Measurements from ENCODE around the gene ENPP5. TPM values are rescaled to one million over a fixed set of nuclear protein-coding genes. Genes with fewer than 3 reads are reported as not detected.

The ENPP5 gene
- total and polyA plus RNA-seq, 2 donors (not counting 1 experiment from before 2014, with no cell fraction given) = 1.4 to 2.5 TPM

- no peak for DNase-seq (ENCODE audit: low read depth in 2 of 2)
Measured at GRCh38 chr6:46215213-46215612, 44.4 kb upstream of the ENPP5 start.

GRCh38 chr6:46211917-46212316 lies 41.1 kb upstream of the ENPP5 start:
- TF ChIP-seq EZH2 (IDR thresholded peaks at IDR 0.05; ENCODE audit: low read length, missing control alignments) (no peak), CTCF (conservative IDR thresholded peaks at IDR 0.05 in 1 of 2, IDR thresholded peaks at IDR 0.05 in 1 of 2; ENCODE audit: low read depth in 1 of 2, low read length in 2 of 2) (no peak)
- no peak overlapping the region for H3K4me2 ChIP-seq (ENCODE audit: extremely low read depth, insufficient read depth, low read length)
- no peaks in the 10 kb centered on the region for H3K27me3 ChIP-seq (ENCODE audit: control insufficient read depth, insufficient read depth, low read length)
- H3K36me3 ChIP-seq (ENCODE audit: control insufficient read depth, insufficient read depth, low read length) = no peaks in the 10 kb centered on the region
- no peaks in the 10 kb centered on the region for H3K4me1 ChIP-seq (ENCODE audit: control insufficient read depth, extremely low read depth, insufficient read depth, low read length)
- H3K9me3 ChIP-seq (ENCODE audit: control insufficient read depth, insufficient read depth, low read depth, low read length) = no peaks in the 10 kb centered on the region
- no peak overlapping the region for H3K27ac ChIP-seq (ENCODE audit: insufficient read depth, low read length)
- H3K4me3 ChIP-seq (replicated peaks in 1 of 4; ENCODE audit: control extremely low read depth in 1 of 4, insufficient read depth in 1 of 4, low read depth in 3 of 4, low read length in 4 of 4) = no peak overlapping the region
- H2AFZ ChIP-seq (ENCODE audit: low read length) = no peak overlapping the region
- no peaks in the 10 kb centered on the region for H4K20me1 ChIP-seq (ENCODE audit: control insufficient read depth, extremely low read depth, insufficient read depth, low read length)
- H3K9ac ChIP-seq (ENCODE audit: insufficient read depth, low read length) = no peak overlapping the region
- DNase-seq (ENCODE audit: low read depth in 2 of 2) = no peak
- no peaks in the 10 kb centered on the region for H3K79me2 ChIP-seq (ENCODE audit: control insufficient read depth, insufficient read depth, low read length)

More at GRCh38 chr6:46215213-46215612, 44.4 kb upstream of the ENPP5 start:
- H3K27ac ChIP-seq (ENCODE audit: insufficient read depth, low read length) = no peak overlapping the region
- H3K9me3 ChIP-seq (ENCODE audit: control insufficient read depth, insufficient read depth, low read depth, low read length) = no peaks in the 10 kb centered on the region
- no peak overlapping the region for H3K4me2 ChIP-seq (ENCODE audit: extremely low read depth, insufficient read depth, low read length)
- TF ChIP-seq CTCF (conservative IDR thresholded peaks at IDR 0.05 in 1 of 2, IDR thresholded peaks at IDR 0.05 in 1 of 2; ENCODE audit: low read depth in 1 of 2, low read length in 2 of 2) = no peak
- no peak for TF ChIP-seq EZH2 (IDR thresholded peaks at IDR 0.05; ENCODE audit: low read length, missing control alignments)
- no peak overlapping the region for H2AFZ ChIP-seq (ENCODE audit: low read length)
- H4K20me1 ChIP-seq (ENCODE audit: control insufficient read depth, extremely low read depth, insufficient read depth, low read length) = no peaks in the 10 kb centered on the region
- no peaks in the 10 kb centered on the region for H3K36me3 ChIP-seq (ENCODE audit: control insufficient read depth, insufficient read depth, low read length)
- no peaks in the 10 kb centered on the region for H3K27me3 ChIP-seq (ENCODE audit: control insufficient read depth, insufficient read depth, low read length)
- no peaks in the 10 kb centered on the region for H3K79me2 ChIP-seq (ENCODE audit: control insufficient read depth, insufficient read depth, low read length)
- no peaks in the 10 kb centered on the region for H3K4me1 ChIP-seq (ENCODE audit: control insufficient read depth, extremely low read depth, insufficient read depth, low read length)
- H3K9ac ChIP-seq (ENCODE audit: insufficient read depth, low read length) = no peak overlapping the region
- no peak overlapping the region for H3K4me3 ChIP-seq (replicated peaks in 1 of 4; ENCODE audit: control extremely low read depth in 1 of 4, insufficient read depth in 1 of 4, low read depth in 3 of 4, low read length in 4 of 4)

- no peaks in the 10 kb centered on the region for H4K20me1 ChIP-seq (ENCODE audit: control insufficient read depth, extremely low read depth, insufficient read depth, low read length)
- H3K4me3 ChIP-seq (replicated peaks in 1 of 4; ENCODE audit: control extremely low read depth in 1 of 4, insufficient read depth in 1 of 4, low read depth in 3 of 4, low read length in 4 of 4) = no peak overlapping the region
- no peaks in the 10 kb centered on the region for H3K9me3 ChIP-seq (ENCODE audit: control insufficient read depth, insufficient read depth, low read depth, low read length)
- H3K36me3 ChIP-seq (ENCODE audit: control insufficient read depth, insufficient read depth, low read length) = no peaks in the 10 kb centered on the region
- H3K79me2 ChIP-seq (ENCODE audit: control insufficient read depth, insufficient read depth, low read length) = no peaks in the 10 kb centered on the region
- no peak overlapping the region for H3K27ac ChIP-seq (ENCODE audit: insufficient read depth, low read length)
- H3K27me3 ChIP-seq (ENCODE audit: control insufficient read depth, insufficient read depth, low read length) = no peaks in the 10 kb centered on the region
- TF ChIP-seq CTCF (conservative IDR thresholded peaks at IDR 0.05 in 1 of 2, IDR thresholded peaks at IDR 0.05 in 1 of 2; ENCODE audit: low read depth in 1 of 2, low read length in 2 of 2) = no peak
- no peak for TF ChIP-seq EZH2 (IDR thresholded peaks at IDR 0.05; ENCODE audit: low read length, missing control alignments)
- no peaks in the 10 kb centered on the region for H3K4me1 ChIP-seq (ENCODE audit: control insufficient read depth, extremely low read depth, insufficient read depth, low read length)
- no peak for DNase-seq (ENCODE audit: low read depth in 2 of 2)
- no peak overlapping the region for H2AFZ ChIP-seq (ENCODE audit: low read length)
- no peak overlapping the region for H3K4me2 ChIP-seq (ENCODE audit: extremely low read depth, insufficient read depth, low read length)
- no peak overlapping the region for H3K9ac ChIP-seq (ENCODE audit: insufficient read depth, low read length)
Measured at GRCh38 chr6:46210294-46210693, 39.5 kb upstream of the ENPP5 start.

All from fibroblast of lung (primary cell).